Eye (tissue), 1 donor: ENCODE data around the gene TOR1AIP2.
"Not testable (repeated sequence)": the region's sequence is repeated elsewhere in the genome, so short reads cannot be mapped to it uniquely, and the experiment has no call there.

Experiments used
- DNase-seq: peaks from one replicate; pipeline ENCODE4 v3.0.0-alpha.2; 2015

TOR1AIP2 gene

GRCh38 chr1:179875596-179876299 lies 1.9 kb downstream of the TOR1AIP2 start:
- no peak for DNase-seq

DNA sequence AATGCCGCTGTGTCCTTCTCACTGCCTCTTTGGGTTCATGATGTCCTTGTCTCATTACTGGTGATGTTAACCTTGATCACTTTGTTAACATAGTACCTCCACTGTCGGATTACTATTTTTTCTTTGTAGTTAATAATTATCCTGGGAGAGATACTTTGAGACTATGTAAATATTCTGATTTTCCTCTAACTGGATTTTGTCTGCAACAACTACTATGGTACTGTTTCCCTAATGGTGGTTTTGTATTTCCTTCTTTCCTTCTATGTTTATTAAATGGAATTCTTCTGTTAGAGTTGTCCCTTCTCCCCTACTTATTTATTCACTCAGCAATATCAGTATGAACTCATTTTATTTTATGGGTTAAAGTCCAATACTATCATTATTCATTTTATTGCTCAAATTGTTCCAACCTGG lies 4.2 kb downstream of the TOR1AIP2 start:
- DNase-seq = no peak

DNA sequence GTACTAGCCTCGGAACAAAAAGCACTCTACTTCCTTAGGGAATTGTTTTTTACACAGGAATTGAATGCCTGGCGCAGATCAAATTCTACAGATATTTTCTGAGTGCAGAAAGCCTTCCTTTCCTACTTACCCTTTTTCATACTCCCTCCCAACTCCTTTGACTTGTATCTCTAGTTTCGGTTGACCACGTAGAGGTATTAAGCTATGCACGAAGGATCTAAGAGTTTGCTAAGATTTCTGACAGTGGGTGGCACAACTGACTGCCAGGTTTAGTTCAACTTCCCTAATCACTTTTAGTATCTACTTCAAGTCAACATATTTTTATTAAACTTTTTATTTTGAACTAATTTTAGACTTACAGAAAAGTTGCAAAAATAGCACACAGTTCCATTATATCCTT lies 5.0 kb downstream of the TOR1AIP2 start:
- no peak for DNase-seq

DNA sequence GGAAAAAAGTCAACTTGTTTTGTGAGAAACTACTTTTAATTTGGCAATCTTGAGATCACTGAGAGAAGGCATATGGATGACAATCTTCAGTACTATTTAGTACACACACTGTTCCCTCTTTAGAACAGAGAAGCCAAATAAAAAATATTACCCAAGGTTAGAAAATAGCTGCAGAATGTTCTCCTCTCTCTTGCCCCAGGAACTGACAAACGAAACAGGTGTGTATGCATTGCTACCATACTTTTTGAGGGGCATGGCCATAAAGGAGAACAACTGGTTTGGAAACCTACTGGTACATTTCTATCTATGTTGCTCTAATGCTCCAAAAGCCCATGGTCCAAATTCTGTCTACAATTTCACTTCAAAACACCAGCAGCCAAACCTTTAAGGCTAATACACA lies 5.7 kb downstream of the TOR1AIP2 start:
- DNase-seq = no peak

DNA sequence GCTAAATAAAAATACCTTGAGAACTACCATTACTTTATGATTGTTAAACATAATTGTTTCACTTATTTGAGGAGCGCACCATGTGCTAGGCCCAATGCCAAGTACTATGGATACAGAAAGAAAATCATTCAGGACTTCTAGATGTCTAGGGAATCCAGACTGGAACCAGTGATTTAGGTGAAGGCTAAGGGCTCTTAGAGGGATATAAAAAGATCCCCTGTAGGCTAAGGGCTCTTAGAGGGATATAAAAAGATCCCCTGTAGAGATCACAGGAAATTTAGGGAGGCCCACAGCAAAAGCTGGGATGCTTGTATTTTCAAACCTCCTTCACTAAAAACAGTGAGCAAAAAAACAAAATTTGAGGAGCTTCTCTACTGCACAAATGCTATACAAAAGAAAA lies 6.7 kb downstream of the TOR1AIP2 start:
- no peak for DNase-seq

GRCh38 chr1:179867493-179868330 lies 9.9 kb downstream of the TOR1AIP2 start:
- peak; percentile 74 for DNase-seq

DNA sequence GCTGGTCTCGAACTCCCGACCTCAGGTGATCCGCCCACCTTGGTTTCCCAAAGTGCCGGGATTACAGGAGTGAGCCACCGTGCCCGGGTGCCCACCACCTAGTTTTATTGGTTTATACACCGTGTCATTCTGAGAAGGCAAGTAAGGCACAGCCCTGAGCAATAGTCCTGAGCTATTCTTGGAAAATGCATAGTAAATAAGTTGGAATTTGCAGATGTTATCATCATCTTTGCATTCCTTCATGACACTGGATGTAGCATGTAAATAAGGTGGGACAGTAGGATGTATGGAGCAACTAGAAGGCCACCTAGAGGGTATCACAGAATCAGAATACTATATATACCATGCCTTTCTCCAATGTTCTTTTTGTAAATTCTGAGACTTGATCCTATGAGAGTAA lies 11.0 kb downstream of the TOR1AIP2 start:
- DNase-seq = no peak

- no peak for DNase-seq
Measured at GRCh38 chr1:179865377-179865776, 12.2 kb downstream of the TOR1AIP2 start.

GRCh38 chr1:179860652-179861051 lies 17.0 kb downstream of the TOR1AIP2 start:
- no peak for DNase-seq

- DNase-seq = no peak
Measured at GRCh38 chr1:179857009-179857408, 20.6 kb downstream of the TOR1AIP2 start.

- DNase-seq = no peak
Measured at GRCh38 chr1:179856296-179856695, 21.3 kb downstream of the TOR1AIP2 start.

DNA sequence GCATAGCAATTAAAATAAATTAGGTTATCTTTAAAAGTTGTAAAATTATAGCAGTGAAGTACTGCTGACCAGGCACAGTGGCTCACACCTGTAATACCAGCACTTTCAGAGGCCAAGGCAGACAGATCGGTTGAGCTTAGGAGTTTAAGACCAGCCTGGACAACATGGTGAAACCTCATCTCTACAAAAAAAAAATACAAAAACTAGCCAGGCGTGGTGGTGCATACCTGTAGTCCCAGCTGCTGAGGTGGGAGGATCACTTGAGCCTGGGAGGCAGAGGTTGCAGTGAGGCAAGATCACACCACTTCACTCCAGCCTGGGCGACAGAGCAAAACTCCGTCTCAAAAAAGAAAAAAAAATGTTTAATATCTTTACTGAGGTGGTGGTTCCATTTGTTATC lies 21.8 kb downstream of the TOR1AIP2 start:
- not testable (repeated sequence) for DNase-seq

- no peak for DNase-seq
Measured at GRCh38 chr1:179853102-179853501, 24.5 kb downstream of the TOR1AIP2 start.

- DNase-seq = no peak
Measured at GRCh38 chr1:179848233-179848632, 29.4 kb downstream of the TOR1AIP2 start.

DNA sequence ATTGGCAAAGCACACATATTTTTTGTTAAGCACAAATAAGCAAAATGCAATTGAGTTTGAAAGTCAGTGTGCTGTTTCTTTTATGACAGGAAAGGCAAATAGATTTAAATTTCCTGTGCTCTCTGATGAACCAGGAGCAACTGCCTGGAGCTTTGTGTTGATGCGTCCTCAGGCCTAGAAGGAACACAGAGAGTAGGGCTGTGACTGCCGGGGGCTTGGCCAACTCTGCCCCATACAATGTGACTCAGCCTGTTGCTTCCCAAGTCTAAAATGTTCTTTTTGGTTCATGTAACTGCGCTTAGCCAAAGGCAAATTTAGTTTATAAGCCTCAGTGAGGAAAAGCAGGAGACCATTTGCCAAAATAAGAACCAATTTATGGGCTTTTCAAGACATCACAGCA lies 37.5 kb downstream of the TOR1AIP2 start:
- no peak for DNase-seq

GRCh38 chr1:179836686-179837445 lies 40.7 kb downstream of the TOR1AIP2 start:
- not testable (repeated sequence) for DNase-seq

DNA sequence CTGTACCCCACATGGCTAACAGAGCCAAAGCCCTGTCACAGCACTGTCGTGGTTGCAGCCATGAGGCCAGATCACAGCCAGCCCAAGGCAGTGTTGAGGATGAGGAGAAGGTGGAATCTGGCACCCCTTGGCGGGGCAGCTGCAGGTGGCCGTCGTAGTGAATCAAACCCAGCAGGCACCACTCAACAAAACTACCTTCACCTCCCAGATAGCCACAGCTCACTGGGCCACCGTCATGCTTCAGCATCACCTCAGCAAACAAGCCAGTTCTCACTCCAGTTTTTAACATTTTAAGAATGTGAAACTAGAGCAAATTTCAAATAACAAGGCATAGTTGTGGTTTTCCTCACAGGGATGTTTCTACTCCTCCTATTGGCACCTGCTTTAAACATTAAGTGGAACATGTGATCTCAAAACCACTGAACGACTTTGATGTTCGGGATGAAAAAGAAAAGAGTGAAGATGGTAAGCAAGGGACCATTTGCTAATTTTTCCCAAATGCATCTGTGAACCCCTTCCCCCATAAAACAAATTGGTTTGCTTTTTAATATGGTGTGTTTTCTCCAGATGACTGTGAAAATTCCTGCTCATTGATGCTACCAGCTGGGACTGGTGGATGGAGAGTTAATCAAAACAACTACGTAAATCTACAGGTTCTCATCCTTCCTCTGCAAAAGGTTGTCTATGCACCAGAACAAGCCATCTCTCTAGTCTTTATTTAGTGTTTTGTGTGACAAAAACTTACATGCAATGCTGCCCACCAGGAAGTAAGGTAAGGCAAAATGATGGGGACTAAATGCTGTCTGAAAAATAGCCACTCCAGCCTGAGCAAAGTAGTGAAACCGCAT lies 45.5 kb downstream of the TOR1AIP2 start:
- DNase-seq = no peak

- no peak for DNase-seq
Measured at GRCh38 chr1:179831225-179831624, 46.4 kb downstream of the TOR1AIP2 start.

- no peak for DNase-seq
Measured at GRCh38 chr1:179828554-179829110, 49.0 kb downstream of the TOR1AIP2 start.

DNA sequence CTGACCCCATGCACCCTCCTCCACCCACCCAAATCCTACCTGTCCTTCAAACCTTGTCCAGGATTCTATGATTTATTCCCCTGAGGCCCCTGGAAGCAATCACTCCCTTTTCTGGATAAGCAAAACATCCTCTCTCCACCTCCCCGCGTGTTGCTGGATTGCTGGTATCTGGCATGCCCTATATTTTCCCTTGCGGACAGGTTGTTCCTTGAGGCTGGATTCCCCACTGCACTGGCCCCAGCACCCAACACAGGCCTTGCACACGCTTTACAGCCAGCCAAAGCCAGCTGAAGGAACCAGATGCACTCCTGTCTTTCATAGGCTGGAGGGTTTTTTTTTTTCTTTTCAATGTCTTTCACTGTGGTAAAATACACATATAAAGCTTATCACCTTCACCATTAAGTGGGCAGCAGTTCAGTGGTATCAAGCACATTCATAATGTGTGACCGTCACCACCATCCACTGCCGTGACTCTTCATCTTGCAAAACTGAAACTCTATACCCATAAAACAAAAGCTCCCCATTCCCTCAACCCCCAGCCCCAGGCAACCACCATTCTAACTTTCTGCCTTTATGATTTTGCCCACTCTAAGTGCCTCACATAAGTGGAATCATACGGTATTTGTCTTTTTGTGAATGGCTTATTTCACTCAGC lies 50.9 kb downstream of the TOR1AIP2 start:
- no peak for DNase-seq

DNA sequence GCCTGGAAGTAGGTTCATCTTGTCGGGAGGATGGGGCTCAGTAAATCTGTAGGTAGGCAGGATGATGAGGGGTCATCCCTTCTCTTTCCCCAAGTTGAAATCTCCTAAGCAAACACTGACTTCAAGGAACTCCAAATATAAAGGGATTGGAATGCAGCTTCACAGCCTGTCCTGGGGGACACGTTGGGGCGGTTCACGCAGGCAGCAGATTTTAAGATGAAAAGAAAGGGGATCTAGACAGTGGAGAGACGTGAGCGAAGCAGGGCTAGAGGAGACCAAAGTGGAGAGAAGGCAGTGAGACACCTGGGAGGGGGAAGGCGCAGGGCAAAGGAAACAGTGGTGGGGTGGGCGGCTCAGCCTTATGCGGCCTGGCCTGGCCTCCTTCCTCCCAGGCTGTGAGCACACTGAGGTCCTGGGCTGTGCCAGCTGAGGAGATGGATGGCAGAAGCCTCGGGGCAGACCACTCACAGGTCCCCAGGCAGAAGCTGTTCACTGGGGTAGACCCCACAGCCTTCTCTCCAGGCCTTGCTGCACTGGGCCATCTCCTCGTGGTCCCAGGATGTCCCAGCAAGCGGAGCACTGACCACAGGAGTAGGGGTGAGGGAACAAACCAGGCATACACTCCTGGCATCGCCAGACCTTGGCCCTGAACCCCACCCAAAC lies 51.7 kb downstream of the TOR1AIP2 start:
- DNase-seq = no peak
